Measurements from ENCODE around the gene HOXA6.

The HOXA6 gene

DNA sequence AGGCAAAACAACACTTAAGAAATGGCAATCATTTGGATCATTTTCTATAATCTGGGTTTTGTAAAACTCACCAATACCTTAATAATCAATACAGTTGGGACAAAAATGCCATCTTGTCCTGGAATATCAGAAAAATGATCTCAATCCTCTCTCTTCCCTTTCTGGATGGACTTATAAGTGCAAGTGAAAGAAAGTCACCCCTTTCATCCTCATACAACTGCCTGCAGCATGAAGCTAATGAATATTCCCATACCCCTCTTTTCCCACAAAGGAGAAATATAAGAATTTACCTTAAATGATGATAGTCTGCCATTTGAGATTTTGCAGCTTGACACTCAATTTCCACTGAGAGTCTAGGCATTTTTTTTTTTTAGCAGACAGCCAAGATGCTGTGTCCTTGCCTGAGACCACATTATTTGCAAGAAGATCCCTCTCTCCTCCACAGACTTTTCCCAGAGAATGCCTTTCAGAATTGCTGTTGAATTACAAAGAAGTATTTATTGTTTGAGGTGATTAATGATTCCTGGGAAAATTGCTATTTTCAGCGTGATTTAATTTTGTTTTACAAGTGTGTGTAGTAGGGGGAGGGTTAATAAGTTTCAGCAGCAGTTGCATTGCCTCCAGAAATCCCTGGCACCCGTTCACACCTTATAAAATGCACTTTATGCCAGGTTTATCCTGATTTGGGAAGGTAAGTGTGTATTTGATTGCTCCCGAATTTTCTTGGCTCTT is 20.8 kb downstream of the HOXA6 start:
- Histone ChIP-seq H2AFZ (ENCODE audit: low read depth) (no peak overlapping the region), H3K27me3 (ENCODE audit: insufficient read depth, low read depth) (no peaks in the 10 kb centered on the region), H4K20me1 (ENCODE audit: insufficient read depth) (no peaks in the 10 kb centered on the region), H3K36me3 (ENCODE audit: insufficient read depth) (no peaks in the 10 kb centered on the region), H3K4me1 (ENCODE audit: low read depth, poor library complexity, severe bottlenecking) (peaks cover 20% of the 10 kb centered on the region), H3K79me2 (ENCODE audit: insufficient read depth, low read depth) (no peaks in the 10 kb centered on the region; the same call in 1 of the 2 replicates), H3K4me3 (IDR thresholded peaks at IDR 0.05; ENCODE audit: insufficient read depth, low read depth, low read length) (no peak overlapping the region), H3K4me2 (no peak overlapping the region), H3K27ac (no peak overlapping the region), H3K9ac (no peak overlapping the region)
- TF ChIP-seq CTCF (conservative IDR thresholded peaks at IDR 0.05; ENCODE audit: low read depth, low read length): no peak

DNA sequence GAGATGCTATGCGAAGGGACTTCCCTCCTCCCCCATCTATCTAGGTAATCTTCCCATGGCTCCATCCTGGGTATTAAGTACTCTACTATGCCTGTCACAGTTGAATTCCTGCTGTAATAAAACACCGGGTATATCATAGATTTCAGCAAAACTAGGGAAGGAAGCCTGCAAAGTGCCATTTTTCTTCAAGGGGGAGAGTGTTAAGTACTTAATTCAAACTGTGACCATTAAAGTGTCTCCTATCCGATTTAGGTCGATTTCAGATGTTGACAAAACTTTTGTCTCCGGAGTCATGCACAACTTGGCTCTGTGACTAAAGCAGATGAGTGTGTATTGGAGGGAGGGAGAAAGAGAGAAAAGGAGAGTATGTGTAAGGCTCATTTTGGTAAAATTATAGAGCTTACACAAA is 21.6 kb downstream of the HOXA6 start:
- H3K9ac ChIP-seq: no peak overlapping the region
- no peak overlapping the region for H3K27ac ChIP-seq
- no peak overlapping the region for H3K4me2 ChIP-seq
- H2AFZ ChIP-seq (ENCODE audit: low read depth): no peak overlapping the region
- TF ChIP-seq CTCF (conservative IDR thresholded peaks at IDR 0.05; ENCODE audit: low read depth, low read length): no peak
- H3K36me3 ChIP-seq (ENCODE audit: insufficient read depth): no peaks in the 10 kb centered on the region
- no peaks in the 10 kb centered on the region for H3K27me3 ChIP-seq (ENCODE audit: insufficient read depth, low read depth)
- H4K20me1 ChIP-seq (ENCODE audit: insufficient read depth): no peaks in the 10 kb centered on the region
- no peak overlapping the region for H3K4me3 ChIP-seq (IDR thresholded peaks at IDR 0.05; ENCODE audit: insufficient read depth, low read depth, low read length)
- no peaks in the 10 kb centered on the region; the same call in 1 of the 2 replicates for H3K79me2 ChIP-seq (ENCODE audit: insufficient read depth, low read depth)
- peaks cover 15% of the 10 kb centered on the region for H3K4me1 ChIP-seq (ENCODE audit: low read depth, poor library complexity, severe bottlenecking)

DNA sequence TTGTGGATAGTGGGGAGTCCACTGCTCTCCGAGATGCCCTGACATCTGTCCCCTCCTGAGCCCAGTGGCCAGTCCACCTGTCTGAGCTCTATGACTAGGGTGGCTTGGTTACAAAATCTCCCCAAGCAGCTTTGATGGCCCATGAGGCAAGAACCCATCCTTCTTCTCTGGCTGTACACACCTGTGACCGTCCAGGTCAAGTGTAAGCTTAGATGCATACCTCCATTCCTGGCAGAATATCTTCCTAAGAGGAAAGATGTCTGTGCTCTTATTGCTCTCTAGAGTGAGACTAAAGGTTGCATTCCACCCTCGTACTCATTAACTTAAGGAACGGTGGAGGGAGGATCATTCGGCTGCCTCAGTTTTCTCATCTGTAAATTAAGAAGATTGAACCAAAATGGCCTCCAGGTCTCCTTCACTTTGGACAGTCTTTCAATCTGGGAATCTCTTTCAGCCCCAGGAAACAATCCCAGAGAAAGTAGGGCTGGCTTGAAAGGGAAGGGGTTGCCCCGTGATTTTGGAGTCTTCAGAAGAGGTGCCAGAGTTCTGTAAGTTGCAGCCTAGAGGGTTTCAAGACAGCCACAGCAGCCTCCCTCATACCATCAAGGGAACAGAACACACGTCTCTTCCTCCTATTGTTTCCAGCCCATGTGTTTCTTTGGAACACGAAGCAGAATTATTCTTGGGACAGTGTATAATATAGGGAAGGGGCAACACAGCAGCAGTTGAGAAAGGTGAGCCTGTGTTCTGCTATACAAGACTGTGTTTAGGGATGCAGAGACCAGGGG is 22.5 kb downstream of the HOXA6 start:
- Histone ChIP-seq H3K27ac (no peak overlapping the region), H3K4me1 (ENCODE audit: low read depth, poor library complexity, severe bottlenecking) (peaks cover 15% of the 10 kb centered on the region), H4K20me1 (ENCODE audit: insufficient read depth) (no peaks in the 10 kb centered on the region), H3K9ac (no peak overlapping the region), H3K4me2 (no peak overlapping the region), H2AFZ (ENCODE audit: low read depth) (no peak overlapping the region), H3K27me3 (ENCODE audit: insufficient read depth, low read depth) (no peaks in the 10 kb centered on the region), H3K4me3 (IDR thresholded peaks at IDR 0.05; ENCODE audit: insufficient read depth, low read depth, low read length) (no peak overlapping the region), H3K79me2 (ENCODE audit: insufficient read depth, low read depth) (no peaks in the 10 kb centered on the region; the same call in 1 of the 2 replicates), H3K36me3 (ENCODE audit: insufficient read depth) (no peaks in the 10 kb centered on the region)
- TF ChIP-seq CTCF (conservative IDR thresholded peaks at IDR 0.05; ENCODE audit: low read depth, low read length): no peak

DNA sequence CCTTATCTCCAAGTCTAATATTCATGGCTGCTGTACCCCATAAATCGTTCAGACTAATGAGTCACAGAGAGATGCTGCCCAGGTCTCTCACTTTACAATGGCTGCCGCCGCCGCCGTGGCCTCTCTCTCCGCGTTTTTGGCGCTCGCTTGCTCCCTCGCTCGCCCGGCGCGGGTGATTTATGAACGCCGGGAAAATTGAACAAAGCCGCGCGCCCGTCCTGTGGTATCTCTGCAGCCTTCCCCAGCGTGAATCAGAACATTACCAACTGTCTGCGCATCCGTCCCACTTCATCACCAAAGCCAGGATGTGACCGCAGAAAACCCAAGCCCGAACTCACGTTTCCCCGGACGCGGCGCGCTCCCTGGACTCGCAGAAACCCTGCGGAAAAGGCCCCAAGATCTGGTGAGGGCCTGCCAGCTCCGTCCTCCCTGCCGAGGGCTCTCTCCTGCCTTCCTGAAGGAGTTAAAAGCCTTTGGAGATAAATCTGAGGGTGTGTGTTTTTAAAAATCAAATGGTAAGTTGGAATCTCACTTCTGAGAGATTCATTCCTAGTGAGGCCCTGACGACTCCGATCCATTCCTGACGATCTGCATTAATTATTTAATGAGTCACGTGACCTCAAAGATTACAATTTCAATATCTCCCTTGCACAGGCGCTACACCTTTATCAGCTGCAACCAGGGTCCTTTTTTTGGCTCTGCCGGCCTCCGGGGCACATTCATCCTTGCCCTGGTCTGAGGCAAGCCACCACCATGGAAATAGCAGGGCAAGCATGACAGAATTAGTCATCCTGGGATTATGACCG is 23.3 kb downstream of the HOXA6 start:
- no peak overlapping the region for H3K4me3 ChIP-seq (IDR thresholded peaks at IDR 0.05; ENCODE audit: insufficient read depth, low read depth, low read length)
- H3K36me3 ChIP-seq (ENCODE audit: insufficient read depth): no peaks in the 10 kb centered on the region
- no peak overlapping the region for H3K27ac ChIP-seq
- no peak overlapping the region for H3K4me2 ChIP-seq
- no peaks in the 10 kb centered on the region; the same call in 1 of the 2 replicates for H3K79me2 ChIP-seq (ENCODE audit: insufficient read depth, low read depth)
- no peak for TF ChIP-seq CTCF (conservative IDR thresholded peaks at IDR 0.05; ENCODE audit: low read depth, low read length)
- no peak overlapping the region for H2AFZ ChIP-seq (ENCODE audit: low read depth)
- no peaks in the 10 kb centered on the region for H4K20me1 ChIP-seq (ENCODE audit: insufficient read depth)
- H3K4me1 ChIP-seq (ENCODE audit: low read depth, poor library complexity, severe bottlenecking): peaks cover 10% of the 10 kb centered on the region
- no peak overlapping the region for H3K9ac ChIP-seq
- no peaks in the 10 kb centered on the region for H3K27me3 ChIP-seq (ENCODE audit: insufficient read depth, low read depth)
